ENCODE results near the gene BHMT.
"Not testable (repeated sequence)": the region's sequence is repeated elsewhere in the genome, so short reads cannot be mapped to it uniquely, and the experiment has no call there.

BHMT gene

GRCh38 chr5:79168031-79168430, 56.4 kb downstream of the BHMT start:
- no peak for TF ChIP-seq POLR2A (IDR thresholded peaks at IDR 0.05; ENCODE audit: extremely low read depth, insufficient read length)
- TF ChIP-seq CTCF (IDR thresholded peaks at IDR 0.05; ENCODE audit: low read depth, low read length): no peak
- TF ChIP-seq MAX (IDR thresholded peaks at IDR 0.05; ENCODE audit: low read depth, low read length): no peak
- TF ChIP-seq MYC (IDR thresholded peaks at IDR 0.05; ENCODE audit: low read depth, low read length): no peak
- no peak for DNase-seq (ENCODE audit: low read depth)
- no peak overlapping the region for H3K4me3 ChIP-seq (ENCODE audit: low read depth, low read length)

- DNase-seq (ENCODE audit: low read depth): no peak
- H3K4me3 ChIP-seq (ENCODE audit: low read depth, low read length): no peak overlapping the region
- TF ChIP-seq POLR2A (IDR thresholded peaks at IDR 0.05; ENCODE audit: extremely low read depth, insufficient read length) (no peak), MAX (IDR thresholded peaks at IDR 0.05; ENCODE audit: low read depth, low read length) (no peak), MYC (IDR thresholded peaks at IDR 0.05; ENCODE audit: low read depth, low read length) (no peak), CTCF (IDR thresholded peaks at IDR 0.05; ENCODE audit: low read depth, low read length) (no peak)
These were observed 59.1 kb downstream of the BHMT start for GRCh38 chr5:79170661-79171060.

- TF ChIP-seq MYC (IDR thresholded peaks at IDR 0.05; ENCODE audit: low read depth, low read length) (no peak), MAX (IDR thresholded peaks at IDR 0.05; ENCODE audit: low read depth, low read length) (no peak), CTCF (IDR thresholded peaks at IDR 0.05; ENCODE audit: low read depth, low read length) (no peak), POLR2A (IDR thresholded peaks at IDR 0.05; ENCODE audit: extremely low read depth, insufficient read length) (no peak)
- no peak for DNase-seq (ENCODE audit: low read depth)
- H3K4me3 ChIP-seq (ENCODE audit: low read depth, low read length): no peak overlapping the region
These were observed 60.1 kb downstream of the BHMT start for GRCh38 chr5:79171635-79172245.

GRCh38 chr5:79172269-79172668, 60.7 kb downstream of the BHMT start:
- no peak for TF ChIP-seq POLR2A (IDR thresholded peaks at IDR 0.05; ENCODE audit: extremely low read depth, insufficient read length)
- TF ChIP-seq MAX (IDR thresholded peaks at IDR 0.05; ENCODE audit: low read depth, low read length): no peak
- TF ChIP-seq CTCF (IDR thresholded peaks at IDR 0.05; ENCODE audit: low read depth, low read length): no peak
- TF ChIP-seq MYC (IDR thresholded peaks at IDR 0.05; ENCODE audit: low read depth, low read length): no peak
- DNase-seq (ENCODE audit: low read depth): no peak
- no peak overlapping the region for H3K4me3 ChIP-seq (ENCODE audit: low read depth, low read length)

- DNase-seq (ENCODE audit: low read depth): no peak
- no peak for TF ChIP-seq POLR2A (IDR thresholded peaks at IDR 0.05; ENCODE audit: extremely low read depth, insufficient read length)
- TF ChIP-seq CTCF (IDR thresholded peaks at IDR 0.05; ENCODE audit: low read depth, low read length): no peak
- TF ChIP-seq MAX (IDR thresholded peaks at IDR 0.05; ENCODE audit: low read depth, low read length): no peak
- TF ChIP-seq MYC (IDR thresholded peaks at IDR 0.05; ENCODE audit: low read depth, low read length): no peak
These were observed 62.0 kb downstream of the BHMT start for GRCh38 chr5:79173626-79174025.

GRCh38 chr5:79180449-79180848, 68.8 kb downstream of the BHMT start:
- DNase-seq (ENCODE audit: low read depth); H3K4me3 ChIP-seq (ENCODE audit: low read depth, low read length): not testable (repeated sequence)

More at GRCh38 chr5:79173626-79174025, 62.0 kb downstream of the BHMT start:
- no peak overlapping the region for H3K4me3 ChIP-seq (ENCODE audit: low read depth, low read length)
